RKO (cell line): ENCODE results near the gene SLC36A3.

Experiments
- DNase-seq: peaks from one replicate; pipeline ENCODE4 v3.0.0-alpha.2; 2016; ENCODE audit warnings: low spot score

SLC36A3 gene

GRCh38 chr5:151298063-151298855 lies 5.3 kb downstream of the SLC36A3 start:
- DNase-seq = no peak

- no peak for DNase-seq
These were observed 6.6 kb downstream of the SLC36A3 start for GRCh38 chr5:151296974-151297373.

- DNase-seq = no peak
These were observed 7.1 kb downstream of the SLC36A3 start for GRCh38 chr5:151296478-151296830.

GRCh38 chr5:151295791-151296477 lies 7.6 kb downstream of the SLC36A3 start:
- no peak for DNase-seq

- no peak for DNase-seq
These were observed 8.4 kb downstream of the SLC36A3 start for GRCh38 chr5:151295138-151295537.

GRCh38 chr5:151293624-151294023 lies 9.9 kb downstream of the SLC36A3 start:
- DNase-seq = no peak

- no peak for DNase-seq
These were observed 15.4 kb downstream of the SLC36A3 start for GRCh38 chr5:151288180-151288579.

- DNase-seq = no peak
These were observed 17.3 kb downstream of the SLC36A3 start for GRCh38 chr5:151286246-151286645.

GRCh38 chr5:151285683-151286082 lies 17.9 kb downstream of the SLC36A3 start:
- DNase-seq = no peak

- no peak for DNase-seq
These were observed 19.1 kb downstream of the SLC36A3 start for GRCh38 chr5:151284392-151284967.

GRCh38 chr5:151283120-151283825 lies 20.3 kb downstream of the SLC36A3 start:
- no peak for DNase-seq

GRCh38 chr5:151281001-151281639 lies 22.4 kb downstream of the SLC36A3 start:
- DNase-seq = no peak

- DNase-seq = no peak
These were observed 23.1 kb downstream of the SLC36A3 start for GRCh38 chr5:151280443-151280842.

GRCh38 chr5:151278845-151279244 lies 24.7 kb downstream of the SLC36A3 start:
- no peak for DNase-seq

- no peak for DNase-seq
These were observed 27.8 kb downstream of the SLC36A3 start for GRCh38 chr5:151275803-151276202.

- DNase-seq = no peak
These were observed 28.9 kb downstream of the SLC36A3 start for GRCh38 chr5:151274666-151275065.

GRCh38 chr5:151271336-151271735 lies 32.2 kb downstream of the SLC36A3 start:
- no peak for DNase-seq

- DNase-seq = no peak
These were observed 33.0 kb downstream of the SLC36A3 start for GRCh38 chr5:151270599-151270998.

GRCh38 chr5:151267491-151268260 lies 35.9 kb downstream of the SLC36A3 start:
- no peak for DNase-seq

- DNase-seq = peak; percentile 43
These were observed 39.5 kb downstream of the SLC36A3 start for GRCh38 chr5:151264113-151264512.

- DNase-seq = no peak
These were observed 41.0 kb downstream of the SLC36A3 start for GRCh38 chr5:151262532-151262931.
